ENCODE results near the gene FAM83F. TPM values are rescaled to one million over a fixed set of nuclear protein-coding genes. Genes with fewer than 3 reads are reported as not detected.
"Not testable (repeated sequence)": the region's sequence is repeated elsewhere in the genome, so short reads cannot be mapped to it uniquely, and the experiment has no call there.

Gene FAM83F
- total RNA-seq, 1 donor from 2014 or later = not detected

GRCh38 chr22:40014667-40015248 is 20.0 kb downstream of the FAM83F start:
- no peak for DNase-seq (ENCODE audit: low read depth in 2 of 2)

GRCh38 chr22:40015358-40015976 is 20.7 kb downstream of the FAM83F start:
- DNase-seq (ENCODE audit: low read depth in 2 of 2) = no peak

GRCh38 chr22:40018051-40018450 is 23.3 kb downstream of the FAM83F start:
- no peak for DNase-seq (ENCODE audit: low read depth in 2 of 2)

- no peak for DNase-seq (ENCODE audit: low read depth in 2 of 2)
These were observed 24.3 kb downstream of the FAM83F start for GRCh38 chr22:40019100-40019499.

- no peak for DNase-seq (ENCODE audit: low read depth in 2 of 2)
These were observed 26.2 kb downstream of the FAM83F start for GRCh38 chr22:40020956-40021355.

- no peak for DNase-seq (ENCODE audit: low read depth in 2 of 2)
These were observed 26.7 kb downstream of the FAM83F start for GRCh38 chr22:40021401-40022000.

- DNase-seq (ENCODE audit: low read depth in 2 of 2) = no peak
These were observed 27.9 kb downstream of the FAM83F start for GRCh38 chr22:40022536-40023240.

GRCh38 chr22:40023341-40023841 is 28.6 kb downstream of the FAM83F start:
- DNase-seq (ENCODE audit: low read depth in 2 of 2) = no peak

GRCh38 chr22:40024201-40025061 is 29.7 kb downstream of the FAM83F start:
- DNase-seq (ENCODE audit: low read depth in 2 of 2) = peak in 1 of 2 donors; percentile 62

- not testable (repeated sequence) for DNase-seq (ENCODE audit: low read depth in 2 of 2)
These were observed 30.3 kb downstream of the FAM83F start for GRCh38 chr22:40025062-40025379.

GRCh38 chr22:40025856-40026255 is 31.1 kb downstream of the FAM83F start:
- DNase-seq (ENCODE audit: low read depth in 2 of 2) = no peak

GRCh38 chr22:40026641-40027040 is 31.9 kb downstream of the FAM83F start:
- DNase-seq (ENCODE audit: low read depth in 2 of 2) = no peak

- DNase-seq (ENCODE audit: low read depth in 2 of 2) = no peak
These were observed 32.7 kb downstream of the FAM83F start for GRCh38 chr22:40027191-40028097.

GRCh38 chr22:40028098-40028425 is 33.3 kb downstream of the FAM83F start:
- no peak for DNase-seq (ENCODE audit: low read depth in 2 of 2)

- no peak for DNase-seq (ENCODE audit: low read depth in 2 of 2)
These were observed 34.6 kb downstream of the FAM83F start for GRCh38 chr22:40029189-40029890.

- DNase-seq (ENCODE audit: low read depth in 2 of 2) = no peak
These were observed 35.4 kb downstream of the FAM83F start for GRCh38 chr22:40030026-40030757.

- DNase-seq (ENCODE audit: low read depth in 2 of 2) = no peak
These were observed 36.0 kb downstream of the FAM83F start for GRCh38 chr22:40030758-40031095.

- no peak for DNase-seq (ENCODE audit: low read depth in 2 of 2)
These were observed 37.2 kb downstream of the FAM83F start for GRCh38 chr22:40031766-40032470.

Data from dermis microvascular lymphatic vessel endothelial cell (primary cell).